Ishikawa (cell line): ENCODE measurements around the gene TMEM114.

ENCODE experiments used
- CEBPB ChIP-seq: IDR thresholded peaks from 2 replicates; pipeline ENCODE4 v1.6.1; 2012
- CREB1 ChIP-seq: IDR thresholded peaks from 2 replicates; pipeline ENCODE4 v1.6.1; 2012; ENCODE audit warnings: low read depth
- EGR1 ChIP-seq: IDR thresholded peaks from 2 replicates; pipeline ENCODE4 v1.6.1; 2012
- EP300 ChIP-seq: IDR thresholded peaks from 2 replicates; pipeline ENCODE4 v1.6.1; 2012; ENCODE audit warnings: borderline replicate concordance
- RAD21 ChIP-seq: IDR thresholded peaks from 2 replicates; pipeline ENCODE4 v1.6.1; 2012; ENCODE audit warnings: low read depth
- REST ChIP-seq: IDR thresholded peaks from 2 replicates; pipeline ENCODE4 v1.6.1; 2012; ENCODE audit warnings: low read depth, mild to moderate bottlenecking
- TAF1 ChIP-seq: IDR thresholded peaks from 2 replicates; pipeline ENCODE4 v1.6.1; 2012; ENCODE audit warnings: low read depth, mild to moderate bottlenecking
- TCF12 ChIP-seq: IDR thresholded peaks from 2 replicates; pipeline ENCODE4 v1.6.1; 2012; ENCODE audit warnings: low read depth

DNA sequence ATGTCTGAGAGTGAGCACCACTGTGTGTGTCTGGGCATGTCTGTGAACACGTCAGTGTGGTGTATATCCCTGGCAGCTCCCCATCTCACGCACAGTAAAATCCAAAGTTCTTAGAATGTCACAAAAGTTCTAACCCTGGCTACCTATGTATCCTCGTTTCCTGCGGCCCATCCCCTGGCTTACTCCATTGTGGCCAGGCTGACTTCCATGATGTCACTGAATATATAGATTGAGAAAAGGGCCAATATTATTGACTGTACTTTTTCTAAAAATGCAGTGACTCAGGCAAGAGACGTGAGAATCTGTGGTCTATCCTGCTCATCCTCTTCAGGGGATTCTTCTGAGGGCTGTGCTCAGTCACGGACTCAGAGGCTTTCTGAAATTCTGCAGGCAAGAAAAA is 30.2 kb upstream of the TMEM114 start:
- TF ChIP-seq EP300 (no peak), CREB1 (no peak), TCF12 (no peak), CEBPB (no peak), REST (no peak), EGR1 (no peak), TAF1 (no peak), RAD21 (no peak)
